ENCODE measurements around the gene TNN. TPM values are rescaled to one million over a fixed set of nuclear protein-coding genes. Genes with fewer than 3 reads are reported as not detected.

Gene TNN
- total RNA-seq, 1 experiment from 2014 or later = not detected

GRCh38 chr1:175077356-175078030 lies 9.9 kb downstream of the TNN start:
- no peaks in the 10 kb centered on the region for H3K9me3 ChIP-seq (ENCODE audit: low read length)
- no peaks in the 10 kb centered on the region for H3K79me2 ChIP-seq (ENCODE audit: low read length)
- no peak overlapping the region for H3K4me3 ChIP-seq (ENCODE audit: low read length)
- ChIA-PET CTCF (no interaction called here), POLR2A (ENCODE audit: unreplicated experiment) (no interaction called here)
- TF ChIP-seq EZH2 (IDR thresholded peaks at IDR 0.05; ENCODE audit: low read length, unreplicated experiment) (no peak), EZH2phosphoT487 (IDR thresholded peaks at IDR 0.05; ENCODE audit: borderline replicate concordance, low read length) (no peak), CTCF (conservative IDR thresholded peaks at IDR 0.05; ENCODE audit: low read depth, low read length) (no peak)
- no peaks in the 10 kb centered on the region for H3K36me3 ChIP-seq (ENCODE audit: low read depth, low read length)
- BruUV-seq (replicated peaks) = no TSS peak
- H3K27ac ChIP-seq (ENCODE audit: low read length) = no peak overlapping the region
- intact Hi-C loops (cut with micrococcal nuclease) = no loop called here
- H3K4me2 ChIP-seq (ENCODE audit: low read length) = no peak overlapping the region
- ATAC-seq = no peak
- H3K4me1 ChIP-seq (ENCODE audit: insufficient read depth, low read length) = no peaks in the 10 kb centered on the region
- DNase-seq = no peak
- H3K27me3 ChIP-seq (ENCODE audit: low read length) = peaks cover 9% of the 10 kb centered on the region; the same call in 1 of the 2 replicates
- H3K9ac ChIP-seq (ENCODE audit: low read length) = no peak overlapping the region
- H2AFZ ChIP-seq (ENCODE audit: low read length) = no peak overlapping the region
- no peaks in the 10 kb centered on the region for H3K9me2 ChIP-seq (replicated peaks; ENCODE audit: low read length)
- H3F3A ChIP-seq (ENCODE audit: low read length, unreplicated experiment) = no peaks in the 10 kb centered on the region
- H4K20me1 ChIP-seq (ENCODE audit: low read length) = no peaks in the 10 kb centered on the region

GRCh38 chr1:175078629-175079028 lies 11.0 kb downstream of the TNN start:
- Histone ChIP-seq H3K4me2 (ENCODE audit: low read length) (no peak overlapping the region), H3K9ac (ENCODE audit: low read length) (no peak overlapping the region), H3K27ac (ENCODE audit: low read length) (no peak overlapping the region), H2AFZ (ENCODE audit: low read length) (no peak overlapping the region), H3K27me3 (ENCODE audit: low read length) (peaks cover 11% of the 10 kb centered on the region; the same call in 1 of the 2 replicates), H3K79me2 (ENCODE audit: low read length) (no peaks in the 10 kb centered on the region), H3K4me1 (ENCODE audit: insufficient read depth, low read length) (no peaks in the 10 kb centered on the region), H4K20me1 (ENCODE audit: low read length) (no peaks in the 10 kb centered on the region), H3K36me3 (ENCODE audit: low read depth, low read length) (no peaks in the 10 kb centered on the region), H3K4me3 (ENCODE audit: low read length) (no peak overlapping the region), H3F3A (ENCODE audit: low read length, unreplicated experiment) (no peaks in the 10 kb centered on the region), H3K9me2 (replicated peaks; ENCODE audit: low read length) (no peaks in the 10 kb centered on the region), H3K9me3 (ENCODE audit: low read length) (no peaks in the 10 kb centered on the region)
- DNase-seq (no peak), ATAC-seq (no peak)
- intact Hi-C loops (cut with micrococcal nuclease) = no loop called here
- ChIA-PET CTCF (no interaction called here), POLR2A (ENCODE audit: unreplicated experiment) (no interaction called here)
- TF ChIP-seq EZH2 (IDR thresholded peaks at IDR 0.05; ENCODE audit: low read length, unreplicated experiment) (no peak), CTCF (conservative IDR thresholded peaks at IDR 0.05; ENCODE audit: low read depth, low read length) (no peak), EZH2phosphoT487 (IDR thresholded peaks at IDR 0.05; ENCODE audit: borderline replicate concordance, low read length) (no peak)
- BruUV-seq (replicated peaks) = no TSS peak

- no peaks in the 10 kb centered on the region for H4K20me1 ChIP-seq (ENCODE audit: low read length)
- ATAC-seq (no peak), DNase-seq (no peak)
- no peaks in the 10 kb centered on the region for H3F3A ChIP-seq (ENCODE audit: low read length, unreplicated experiment)
- H3K4me1 ChIP-seq (ENCODE audit: insufficient read depth, low read length) = no peaks in the 10 kb centered on the region
- no peak for TF ChIP-seq CTCF (conservative IDR thresholded peaks at IDR 0.05; ENCODE audit: low read depth, low read length)
- no peak for TF ChIP-seq EZH2phosphoT487 (IDR thresholded peaks at IDR 0.05; ENCODE audit: borderline replicate concordance, low read length)
- no peak for TF ChIP-seq EZH2 (IDR thresholded peaks at IDR 0.05; ENCODE audit: low read length, unreplicated experiment)
- ChIA-PET POLR2A (ENCODE audit: unreplicated experiment) (no interaction called here), CTCF (no interaction called here)
- H3K36me3 ChIP-seq (ENCODE audit: low read depth, low read length) = no peaks in the 10 kb centered on the region
- no peak overlapping the region for H3K27ac ChIP-seq (ENCODE audit: low read length)
- H3K9me3 ChIP-seq (ENCODE audit: low read length) = no peaks in the 10 kb centered on the region
- H3K9me2 ChIP-seq (replicated peaks; ENCODE audit: low read length) = no peaks in the 10 kb centered on the region
- no peak overlapping the region for H3K4me2 ChIP-seq (ENCODE audit: low read length)
- H3K9ac ChIP-seq (ENCODE audit: low read length) = no peak overlapping the region
- peaks cover 11% of the 10 kb centered on the region; the same call in 1 of the 2 replicates for H3K27me3 ChIP-seq (ENCODE audit: low read length)
- intact Hi-C loops (cut with micrococcal nuclease) = no loop called here
- H2AFZ ChIP-seq (ENCODE audit: low read length) = no peak overlapping the region
- no peak overlapping the region for H3K4me3 ChIP-seq (ENCODE audit: low read length)
- H3K79me2 ChIP-seq (ENCODE audit: low read length) = no peaks in the 10 kb centered on the region
- no TSS peak for BruUV-seq (replicated peaks)
Observed at GRCh38 chr1:175079338-175079737, 11.7 kb downstream of the TNN start.
